ENCODE data around the gene SNN. TPM values are rescaled to one million over a fixed set of nuclear protein-coding genes. Genes with fewer than 3 reads are reported as not detected.

The SNN gene
- total RNA-seq, 1 donor from 2014 or later: 80.6 TPM

DNA sequence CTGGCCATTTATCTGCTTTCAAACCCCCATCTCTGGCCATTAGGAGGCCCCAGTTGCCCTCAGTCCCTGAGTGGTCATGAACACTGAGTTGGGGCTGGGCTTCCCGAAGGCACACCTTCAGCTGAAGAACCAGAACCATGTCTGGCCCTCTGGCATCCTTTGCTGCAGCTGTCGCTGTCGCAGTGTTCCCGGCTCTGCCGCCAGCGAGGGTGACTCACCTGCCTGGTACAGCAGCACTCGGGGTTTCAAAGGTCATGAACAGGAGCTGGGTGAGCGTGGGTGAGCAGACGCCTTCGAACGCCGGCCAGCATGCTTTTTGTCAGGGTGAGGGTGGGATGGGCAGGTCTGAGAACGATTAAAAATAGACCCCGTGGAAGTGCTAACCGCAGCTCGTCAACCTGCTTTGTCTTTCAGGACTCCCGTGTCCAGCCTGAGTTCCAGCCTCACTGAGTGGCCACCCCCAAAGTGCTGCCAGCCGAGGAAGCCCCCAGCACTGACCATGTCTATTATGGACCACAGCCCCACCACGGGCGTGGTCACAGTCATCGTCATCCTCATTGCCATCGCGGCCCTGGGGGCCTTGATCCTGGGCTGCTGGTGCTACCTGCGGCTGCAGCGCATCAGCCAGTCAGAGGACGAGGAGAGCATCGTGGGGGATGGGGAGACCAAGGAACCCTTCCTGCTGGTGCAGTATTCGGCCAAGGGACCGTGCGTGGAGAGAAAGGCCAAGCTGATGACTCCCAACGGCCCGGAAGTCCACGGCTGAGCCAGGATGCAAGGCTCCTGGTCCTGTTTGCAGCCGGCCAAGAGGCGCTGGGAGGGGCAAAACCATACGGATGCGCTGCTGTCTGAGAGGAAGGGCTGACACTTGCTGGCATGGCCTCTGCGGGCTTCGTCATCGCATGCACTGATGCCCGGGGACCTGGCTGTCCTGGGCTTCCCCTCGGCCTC, 7.6 kb downstream of the SNN start:
- H3K27me3 Mint-ChIP-seq: no peaks in the 10 kb centered on the region
- TF ChIP-seq, protein P1, sequence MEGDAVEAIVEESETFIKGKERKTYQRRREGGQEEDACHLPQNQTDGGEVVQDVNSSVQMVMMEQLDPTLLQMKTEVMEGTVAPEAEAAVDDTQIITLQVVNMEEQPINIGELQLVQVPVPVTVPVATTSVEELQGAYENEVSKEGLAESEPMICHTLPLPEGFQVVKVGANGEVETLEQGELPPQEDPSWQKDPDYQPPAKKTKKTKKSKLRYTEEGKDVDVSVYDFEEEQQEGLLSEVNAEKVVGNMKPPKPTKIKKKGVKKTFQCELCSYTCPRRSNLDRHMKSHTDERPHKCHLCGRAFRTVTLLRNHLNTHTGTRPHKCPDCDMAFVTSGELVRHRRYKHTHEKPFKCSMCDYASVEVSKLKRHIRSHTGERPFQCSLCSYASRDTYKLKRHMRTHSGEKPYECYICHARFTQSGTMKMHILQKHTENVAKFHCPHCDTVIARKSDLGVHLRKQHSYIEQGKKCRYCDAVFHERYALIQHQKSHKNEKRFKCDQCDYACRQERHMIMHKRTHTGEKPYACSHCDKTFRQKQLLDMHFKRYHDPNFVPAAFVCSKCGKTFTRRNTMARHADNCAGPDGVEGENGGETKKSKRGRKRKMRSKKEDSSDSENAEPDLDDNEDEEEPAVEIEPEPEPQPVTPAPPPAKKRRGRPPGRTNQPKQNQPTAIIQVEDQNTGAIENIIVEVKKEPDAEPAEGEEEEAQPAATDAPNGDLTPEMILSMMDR (IDR thresholded peaks at IDR 0.05; ENCODE audit: unreplicated experiment): no peak
- peaks cover 10% of the 10 kb centered on the region for H3K36me3 Mint-ChIP-seq (ENCODE audit: insufficient read depth)
- peaks cover 16% of the 10 kb centered on the region for H3K4me1 Mint-ChIP-seq (ENCODE audit: low read depth)
- peak overlapping the region; percentile 37 for H3K27ac Mint-ChIP-seq
- no peak for DNase-seq (ENCODE audit: low spot score, unreplicated experiment)
- H3K4me3 Mint-ChIP-seq (ENCODE audit: low read depth): no peak overlapping the region
- H3K9me3 Mint-ChIP-seq (ENCODE audit: low read depth): no peaks in the 10 kb centered on the region

DNA sequence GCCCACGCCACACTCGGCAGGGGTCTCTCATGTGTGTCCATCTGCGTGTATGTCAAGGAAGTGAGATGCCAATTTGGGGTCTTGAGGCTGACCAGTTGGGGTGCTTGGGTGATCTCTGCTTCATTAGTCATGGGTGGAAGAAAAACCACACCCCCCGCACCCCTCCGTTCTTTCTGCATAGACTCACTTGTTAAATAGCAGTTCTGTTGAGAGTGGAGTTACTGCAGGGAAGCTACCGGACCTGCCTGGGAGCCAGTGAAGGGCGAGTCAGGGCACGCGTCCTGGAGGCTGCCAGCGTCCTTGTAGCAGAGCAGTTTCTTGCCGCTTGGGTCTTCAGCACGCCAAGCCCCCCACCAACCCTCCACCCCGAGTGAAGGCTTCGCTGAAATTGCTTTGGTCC, 8.5 kb downstream of the SNN start:
- H3K4me1 Mint-ChIP-seq (ENCODE audit: low read depth): peaks cover 14% of the 10 kb centered on the region
- DNase-seq (ENCODE audit: low spot score, unreplicated experiment): no peak
- peaks cover 10% of the 10 kb centered on the region for H3K36me3 Mint-ChIP-seq (ENCODE audit: insufficient read depth)
- no peaks in the 10 kb centered on the region for H3K27me3 Mint-ChIP-seq
- TF ChIP-seq, protein P1 (IDR thresholded peaks at IDR 0.05; ENCODE audit: unreplicated experiment): no peak
- H3K9me3 Mint-ChIP-seq (ENCODE audit: low read depth): no peaks in the 10 kb centered on the region
- H3K27ac Mint-ChIP-seq: no peak overlapping the region
- H3K4me3 Mint-ChIP-seq (ENCODE audit: low read depth): no peak overlapping the region

DNA sequence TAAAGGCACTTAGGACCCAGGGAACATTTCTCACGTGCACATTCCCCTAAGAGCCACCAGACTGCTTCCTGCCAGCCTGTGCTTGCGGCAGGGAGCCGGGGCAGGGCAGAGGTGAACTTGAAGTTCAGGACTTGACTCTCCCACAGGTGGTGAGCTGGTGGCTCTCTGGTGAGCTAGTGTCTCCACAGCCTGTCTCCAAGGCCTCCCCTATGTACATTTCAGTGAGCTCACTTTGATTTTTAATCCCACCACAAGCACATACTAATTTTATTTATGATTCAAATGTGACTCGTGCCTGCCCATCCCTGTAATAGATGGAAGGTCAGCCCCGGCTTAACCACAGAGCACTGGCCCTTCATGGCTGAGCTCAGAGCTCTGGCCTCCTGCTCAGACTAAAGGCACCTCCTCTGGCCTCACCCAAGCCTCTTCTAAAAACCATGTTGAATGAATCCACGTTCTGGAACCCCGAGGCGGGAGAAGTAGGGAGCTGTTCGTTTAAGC, 9.2 kb downstream of the SNN start:
- H3K9me3 Mint-ChIP-seq (ENCODE audit: low read depth): no peaks in the 10 kb centered on the region
- peaks cover 9% of the 10 kb centered on the region for H3K36me3 Mint-ChIP-seq (ENCODE audit: insufficient read depth)
- TF ChIP-seq, protein P1 (IDR thresholded peaks at IDR 0.05; ENCODE audit: unreplicated experiment): no peak
- peak overlapping the region; percentile 89 for H3K27ac Mint-ChIP-seq
- peaks cover 7% of the 10 kb centered on the region for H3K4me1 Mint-ChIP-seq (ENCODE audit: low read depth)
- no peak overlapping the region for H3K4me3 Mint-ChIP-seq (ENCODE audit: low read depth)
- DNase-seq (ENCODE audit: low spot score, unreplicated experiment): no peak
- H3K27me3 Mint-ChIP-seq: no peaks in the 10 kb centered on the region

DNA sequence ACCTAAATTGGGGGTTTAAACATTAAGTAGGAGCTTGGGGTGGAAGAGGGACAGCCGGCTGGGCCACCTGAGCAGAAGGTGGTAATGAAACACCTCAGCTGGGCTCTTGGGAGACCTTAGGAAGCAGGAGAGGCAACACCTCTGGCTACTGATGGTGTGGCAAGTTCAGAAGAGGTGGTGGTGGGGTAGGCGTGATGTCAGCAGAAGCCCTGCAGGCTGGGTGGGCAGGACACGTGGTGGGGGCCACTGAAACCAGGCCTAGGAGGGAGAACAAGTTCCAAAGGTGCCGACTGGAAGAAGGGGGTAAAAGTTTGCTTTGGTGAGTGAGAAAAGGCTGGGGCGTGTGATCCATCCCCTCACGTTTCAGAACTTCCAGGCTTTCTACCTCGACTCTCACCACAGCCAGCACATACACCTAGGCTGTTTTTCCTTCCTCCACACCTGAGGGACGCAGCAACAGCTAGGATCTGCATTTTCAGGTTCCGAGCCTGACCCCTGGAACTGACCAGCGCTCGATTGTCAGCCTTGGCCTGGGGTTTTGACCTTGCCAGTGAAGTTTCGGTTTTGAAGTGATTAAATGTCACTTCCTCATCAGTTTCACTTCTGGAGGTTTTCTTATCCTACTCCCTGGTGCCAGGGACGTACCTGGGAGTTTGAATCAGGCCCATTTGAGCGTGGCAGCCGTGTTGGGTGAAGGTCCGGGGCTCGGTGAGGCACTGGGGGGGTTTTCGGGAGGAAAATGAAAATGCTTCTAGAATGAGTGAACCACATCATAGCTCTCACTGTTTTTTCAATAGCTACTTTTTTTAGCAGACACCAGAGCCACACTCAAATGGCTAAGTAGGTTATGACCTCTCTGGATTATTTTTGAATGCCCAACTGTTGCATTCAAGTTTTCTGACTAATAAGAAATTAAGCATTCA, 10.0 kb downstream of the SNN start:
- TF ChIP-seq, protein P1 (IDR thresholded peaks at IDR 0.05; ENCODE audit: unreplicated experiment): no peak
- Mint-ChIP-seq H3K4me3 (ENCODE audit: low read depth) (no peak overlapping the region), H3K9me3 (ENCODE audit: low read depth) (no peaks in the 10 kb centered on the region), H3K27me3 (no peaks in the 10 kb centered on the region), H3K4me1 (ENCODE audit: low read depth) (peaks cover 4% of the 10 kb centered on the region), H3K27ac (peak overlapping the region; percentile 89), H3K36me3 (ENCODE audit: insufficient read depth) (peaks cover 14% of the 10 kb centered on the region)
- no peak for DNase-seq (ENCODE audit: low spot score, unreplicated experiment)

DNA sequence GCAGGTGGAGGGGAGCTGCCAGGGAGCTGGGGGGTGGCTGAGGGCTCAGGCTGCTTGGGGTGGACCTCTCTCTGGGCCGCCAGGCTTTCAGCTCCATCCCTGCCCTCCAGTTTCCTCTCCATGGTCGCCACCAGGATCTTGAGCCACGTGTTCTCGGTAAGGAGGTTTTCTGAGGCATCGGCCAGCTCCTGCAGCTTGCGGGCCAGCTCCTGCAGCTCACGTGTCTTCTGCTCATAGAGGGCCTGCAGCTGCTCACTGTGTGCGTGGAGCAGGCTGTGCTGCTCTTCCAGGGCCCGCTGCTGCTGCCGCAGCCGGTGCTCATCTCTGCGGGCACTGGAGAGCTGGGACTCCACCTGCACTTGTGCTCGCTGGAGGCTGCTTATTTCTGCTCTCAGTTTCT, 11.0 kb downstream of the SNN start:
- no peak overlapping the region for H3K27ac Mint-ChIP-seq
- no peak overlapping the region for H3K4me3 Mint-ChIP-seq (ENCODE audit: low read depth)
- H3K27me3 Mint-ChIP-seq: no peaks in the 10 kb centered on the region
- peaks cover 4% of the 10 kb centered on the region for H3K4me1 Mint-ChIP-seq (ENCODE audit: low read depth)
- no peak for DNase-seq (ENCODE audit: low spot score, unreplicated experiment)
- TF ChIP-seq, protein P1 (IDR thresholded peaks at IDR 0.05; ENCODE audit: unreplicated experiment): no peak
- H3K9me3 Mint-ChIP-seq (ENCODE audit: low read depth): no peaks in the 10 kb centered on the region
- H3K36me3 Mint-ChIP-seq (ENCODE audit: insufficient read depth): peaks cover 21% of the 10 kb centered on the region
